ENCODE data around the gene KDM7A.

The KDM7A gene

DNA sequence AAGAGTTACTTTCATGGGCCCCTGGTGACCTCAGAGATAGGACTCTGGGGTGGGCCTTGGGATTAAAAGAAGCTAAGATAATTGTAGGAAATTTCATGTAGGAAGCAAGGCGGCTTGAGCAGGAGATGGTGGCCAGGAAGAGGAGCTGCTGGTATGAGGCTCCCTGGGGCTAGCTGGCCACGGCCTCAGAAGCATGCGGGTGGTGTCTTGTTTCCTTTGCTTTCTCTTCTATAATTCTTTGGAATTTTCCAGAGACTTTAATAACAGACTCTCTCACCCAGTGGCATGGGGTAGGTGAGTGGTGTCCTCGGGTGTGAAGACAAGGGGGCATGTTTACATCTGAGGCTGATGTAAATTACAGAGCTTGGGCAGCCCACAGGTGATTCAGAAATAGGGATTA is 41.9 kb upstream of the KDM7A start:
- Histone ChIP-seq H3K36me3 (ENCODE audit: control insufficient read depth, insufficient read depth, low read length) (no peaks in the 10 kb centered on the region), H3K4me3 (replicated peaks; ENCODE audit: low read depth, low read length) (no peak overlapping the region), H3K27me3 (replicated peaks; ENCODE audit: control insufficient read depth, insufficient read depth, low read length) (no peaks in the 10 kb centered on the region)
- no peak for DNase-seq (ENCODE audit: extremely low read depth, insufficient read length)
- TF ChIP-seq, protein P1, sequence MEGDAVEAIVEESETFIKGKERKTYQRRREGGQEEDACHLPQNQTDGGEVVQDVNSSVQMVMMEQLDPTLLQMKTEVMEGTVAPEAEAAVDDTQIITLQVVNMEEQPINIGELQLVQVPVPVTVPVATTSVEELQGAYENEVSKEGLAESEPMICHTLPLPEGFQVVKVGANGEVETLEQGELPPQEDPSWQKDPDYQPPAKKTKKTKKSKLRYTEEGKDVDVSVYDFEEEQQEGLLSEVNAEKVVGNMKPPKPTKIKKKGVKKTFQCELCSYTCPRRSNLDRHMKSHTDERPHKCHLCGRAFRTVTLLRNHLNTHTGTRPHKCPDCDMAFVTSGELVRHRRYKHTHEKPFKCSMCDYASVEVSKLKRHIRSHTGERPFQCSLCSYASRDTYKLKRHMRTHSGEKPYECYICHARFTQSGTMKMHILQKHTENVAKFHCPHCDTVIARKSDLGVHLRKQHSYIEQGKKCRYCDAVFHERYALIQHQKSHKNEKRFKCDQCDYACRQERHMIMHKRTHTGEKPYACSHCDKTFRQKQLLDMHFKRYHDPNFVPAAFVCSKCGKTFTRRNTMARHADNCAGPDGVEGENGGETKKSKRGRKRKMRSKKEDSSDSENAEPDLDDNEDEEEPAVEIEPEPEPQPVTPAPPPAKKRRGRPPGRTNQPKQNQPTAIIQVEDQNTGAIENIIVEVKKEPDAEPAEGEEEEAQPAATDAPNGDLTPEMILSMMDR (IDR thresholded peaks at IDR 0.05; ENCODE audit: insufficient read depth, low read length, poor library complexity, severe bottlenecking): no peak

DNA sequence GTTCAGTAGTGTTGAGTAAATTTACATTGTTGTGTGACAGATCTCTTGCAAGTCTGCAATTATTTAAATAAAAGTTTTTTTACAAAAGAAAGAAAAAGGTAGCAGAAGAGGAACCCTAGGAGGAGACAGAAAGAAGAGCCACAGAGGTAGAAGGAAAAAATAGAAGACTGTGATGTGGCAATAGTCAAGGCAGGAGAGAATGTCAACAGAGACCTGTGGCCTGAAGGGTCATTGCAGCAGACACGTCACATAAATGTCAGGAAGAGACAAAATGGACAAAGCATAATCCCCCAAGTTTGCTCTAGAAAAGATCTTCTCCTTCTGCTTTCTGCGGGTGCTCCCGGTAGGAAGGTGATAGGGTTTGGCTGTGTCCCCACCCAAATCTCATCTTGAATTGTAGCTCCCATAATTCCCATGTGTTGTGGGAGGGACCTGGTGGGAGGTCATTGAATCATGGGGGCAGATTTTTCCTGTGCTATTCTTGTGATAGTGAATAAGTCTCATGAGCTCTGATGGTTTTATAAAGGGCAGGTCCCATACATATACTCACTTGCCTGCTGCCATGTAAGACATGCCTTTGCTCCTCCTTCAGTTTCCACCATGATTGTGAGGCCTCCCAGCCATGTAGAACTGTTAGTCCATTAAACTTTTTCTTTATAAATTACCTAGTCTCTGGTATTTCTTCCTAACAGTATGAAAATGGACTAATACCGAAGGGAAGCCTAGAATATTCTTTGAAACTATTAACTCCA is 41.1 kb upstream of the KDM7A start:
- no peak for DNase-seq (ENCODE audit: extremely low read depth, insufficient read length)
- TF ChIP-seq, protein P1 (IDR thresholded peaks at IDR 0.05; ENCODE audit: insufficient read depth, low read length, poor library complexity, severe bottlenecking): no peak
- no peaks in the 10 kb centered on the region for H3K36me3 ChIP-seq (ENCODE audit: control insufficient read depth, insufficient read depth, low read length)
- H3K27me3 ChIP-seq (replicated peaks; ENCODE audit: control insufficient read depth, insufficient read depth, low read length): no peaks in the 10 kb centered on the region
- H3K4me3 ChIP-seq (replicated peaks; ENCODE audit: low read depth, low read length): no peak overlapping the region

DNA sequence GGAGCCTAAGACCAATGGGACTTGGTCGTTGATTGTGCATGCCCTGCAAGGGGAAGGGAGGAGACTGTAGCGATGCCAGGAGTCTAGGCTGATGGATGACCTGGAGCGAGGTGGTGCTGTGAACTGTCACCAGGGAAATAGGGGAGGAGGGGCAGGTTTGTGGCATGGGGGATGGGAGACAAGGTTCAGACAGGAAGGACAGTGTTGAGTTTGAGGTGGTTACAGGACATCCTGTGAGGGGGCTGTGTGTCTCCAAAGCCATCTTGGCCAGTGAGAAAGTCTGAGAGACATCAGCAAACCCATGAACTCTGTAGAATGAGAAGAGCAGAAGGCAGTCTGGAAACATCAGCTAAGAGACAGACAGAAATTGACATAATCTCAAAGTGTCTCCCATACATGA is 38.5 kb upstream of the KDM7A start:
- TF ChIP-seq, protein P1 (IDR thresholded peaks at IDR 0.05; ENCODE audit: insufficient read depth, low read length, poor library complexity, severe bottlenecking): no peak

GRCh38 chr7:140214075-140214684 is 37.4 kb upstream of the KDM7A start:
- H3K4me3 ChIP-seq (replicated peaks; ENCODE audit: low read depth, low read length): no peak overlapping the region
- TF ChIP-seq, protein P1 (IDR thresholded peaks at IDR 0.05; ENCODE audit: insufficient read depth, low read length, poor library complexity, severe bottlenecking): no peak
- peaks cover under 1% of the 10 kb centered on the region; the same call in 1 of the 2 replicates for H3K27me3 ChIP-seq (replicated peaks; ENCODE audit: control insufficient read depth, insufficient read depth, low read length)
- peak; percentile 65 for DNase-seq (ENCODE audit: extremely low read depth, insufficient read length)
- H3K36me3 ChIP-seq (ENCODE audit: control insufficient read depth, insufficient read depth, low read length): no peaks in the 10 kb centered on the region

More for the DNA sequence above, 38.5 kb upstream of the KDM7A start:
- Histone ChIP-seq H3K27me3 (replicated peaks; ENCODE audit: control insufficient read depth, insufficient read depth, low read length) (no peaks in the 10 kb centered on the region), H3K4me3 (replicated peaks; ENCODE audit: low read depth, low read length) (no peak overlapping the region), H3K36me3 (ENCODE audit: control insufficient read depth, insufficient read depth, low read length) (no peaks in the 10 kb centered on the region)
- no peak for DNase-seq (ENCODE audit: extremely low read depth, insufficient read length)

DNA sequence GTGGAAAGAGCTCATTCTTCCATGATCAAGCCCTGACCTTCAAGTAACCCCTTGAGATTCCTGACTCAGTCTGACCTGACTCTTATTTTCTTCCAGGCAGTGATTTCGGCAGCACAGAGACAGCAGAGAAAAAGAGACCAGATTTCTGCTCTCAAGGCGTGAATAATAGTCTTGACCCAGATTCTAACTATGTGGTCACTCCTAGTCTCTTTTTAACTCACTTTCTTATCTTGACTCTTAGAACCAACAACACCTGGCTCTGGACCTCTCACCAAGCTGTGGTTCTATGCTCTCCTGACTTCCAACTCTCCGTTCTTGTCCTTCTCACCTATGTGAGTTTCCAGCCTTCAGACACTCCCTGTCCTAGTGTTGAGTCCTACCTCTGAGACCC is 36.9 kb upstream of the KDM7A start:
- Histone ChIP-seq H3K27me3 (replicated peaks; ENCODE audit: control insufficient read depth, insufficient read depth, low read length) (peaks cover 2% of the 10 kb centered on the region; the same call in 1 of the 2 replicates), H3K4me3 (replicated peaks; ENCODE audit: low read depth, low read length) (no peak overlapping the region), H3K36me3 (ENCODE audit: control insufficient read depth, insufficient read depth, low read length) (no peaks in the 10 kb centered on the region)
- DNase-seq (ENCODE audit: extremely low read depth, insufficient read length): no peak
- TF ChIP-seq, protein P1 (IDR thresholded peaks at IDR 0.05; ENCODE audit: insufficient read depth, low read length, poor library complexity, severe bottlenecking): no peak

Measured in GM06990 (cell line).